PC-9 (cell line): ENCODE results near the gene SELENOS. TPM values are rescaled to one million over a fixed set of nuclear protein-coding genes. Genes with fewer than 3 reads are reported as not detected.

Experiments
- BruUV-seq: library from RNA; stranded (reverse); fragments of 400-500 nt; replicated peaks from 2 replicates; lab custom pipeline; 2021; lab: Mats Ljungman, UMichigan
- CTCF ChIA-PET: fragments of 300-600 bp; sonication (Branson Sonifier 250); formaldehyde crosslinking; loops from one replicate; lab custom pipeline; 2022; ENCODE audit warnings: antibody characterized with exemption; lab: Charles Lee
- POLR2A ChIA-PET: fragments of 300-600 bp; sonication (Branson Sonifier 250); formaldehyde crosslinking; loops from one replicate; lab custom pipeline; 2022; ENCODE audit warnings: antibody characterized with exemption; ENCODE audit not compliant: unreplicated experiment; lab: Charles Lee
- DNase-seq, 2 experiments: peaks; one replicate each; pipeline versions ENCODE4 v3.0.0 to v3.0.0-alpha.2; 2015 to 2022; ENCODE audit warnings: mixed read lengths in 1 of 2
- H2AFZ ChIP-seq: fragments of 200-600 bp; sonication (generic); 2 replicates; pipeline ENCODE4 v1.8.1; 2017; ENCODE audit warnings: antibody characterized with exemption
- H3F3A ChIP-seq: fragments of 200-600 bp; sonication (generic); 2 replicates; pipeline ENCODE4 v1.8.1; 2017; ENCODE audit warnings: antibody characterized with exemption, mild to moderate bottlenecking, low read depth; ENCODE audit not compliant: insufficient read depth
- H3K27ac ChIP-seq: fragments of 200-600 bp; sonication (generic); 2 replicates; pipeline ENCODE4 v1.6.1; 2016; ENCODE audit warnings: mixed run types
- H3K27me3 ChIP-seq: fragments of 200-600 bp; sonication (generic); 2 replicates; pipeline ENCODE4 v1.6.1; 2016; ENCODE audit warnings: low read depth, mixed run types; ENCODE audit not compliant: insufficient read depth
- H3K36me3 ChIP-seq: fragments of 200-600 bp; sonication (generic); 2 replicates; pipeline ENCODE4 v1.6.1; 2016; ENCODE audit warnings: low read depth, mixed run types
- H3K4me1 ChIP-seq: fragments of 200-600 bp; sonication (generic); replicated peaks from 2 replicates; pipeline ENCODE4 v1.6.1; 2016; ENCODE audit warnings: mixed run types; ENCODE audit not compliant: insufficient read depth
- H3K4me2 ChIP-seq: fragments of 200-600 bp; sonication (generic); 2 replicates; pipeline ENCODE4 v1.6.1; 2017; ENCODE audit warnings: mixed run types
- H3K4me3 ChIP-seq: fragments of 200-600 bp; sonication (generic); 2 replicates; pipeline ENCODE4 v1.6.1; 2016; ENCODE audit warnings: mixed run types
- H3K79me2 ChIP-seq: fragments of 200-600 bp; sonication (generic); 2 replicates; pipeline ENCODE4 v1.6.1; 2017; ENCODE audit warnings: low read depth, mixed run types
- H3K9me2 ChIP-seq: fragments of 200-600 bp; sonication (generic); 2 replicates; pipeline ENCODE4 v1.8.1; 2017; ENCODE audit warnings: mild to moderate bottlenecking; ENCODE audit not compliant: insufficient read depth
- H3K9me3 ChIP-seq: fragments of 200-600 bp; sonication (generic); 2 replicates; pipeline ENCODE4 v1.8.1; 2016; ENCODE audit warnings: low read depth; ENCODE audit not compliant: insufficient read depth
- H4K20me1 ChIP-seq: fragments of 200-600 bp; sonication (generic); 2 replicates; pipeline ENCODE4 v1.8.1; 2017; ENCODE audit not compliant: insufficient read depth
- CTCF ChIP-seq: fragments of 200-600 bp; sonication (generic); conservative IDR thresholded peaks from 2 replicates; pipeline ENCODE4 v1.6.1; 2017; ENCODE audit warnings: mixed run types, antibody characterized with exemption, mild to moderate bottlenecking, moderate library complexity
- EZH2 ChIP-seq: fragments of 200-600 bp; sonication (generic); IDR thresholded peaks from 2 replicates; pipeline ENCODE4 v1.8.0; 2017; ENCODE audit warnings: antibody characterized with exemption, low read depth
- intact Hi-C: fragments of 100-400 bp; cut with micrococcal nuclease; formaldehyde crosslinking; loops from one replicate; pipeline ENCODE4 v1.10.0; 2022; ENCODE audit not compliant: unreplicated experiment
- total RNA-seq: library from RNA; stranded (reverse); gene quantifications from 2 replicates; pipeline ENCODE4 v1.2.3, GENCODE V29; 2021

Gene SELENOS
- total RNA-seq, 1 experiment from 2014 or later: 28.6 TPM

GRCh38 chr15:101313041-101313761 lies 35.9 kb upstream of the SELENOS start:
- POLR2A ChIA-PET: no interaction called here
- Histone ChIP-seq H3K27me3 (no peaks in the 10 kb centered on the region), H3F3A (no peaks in the 10 kb centered on the region), H3K4me2 (no peak overlapping the region), H4K20me1 (no peaks in the 10 kb centered on the region), H2AFZ (no peak overlapping the region), H3K4me3 (no peak overlapping the region), H3K9me2 (no peaks in the 10 kb centered on the region), H3K79me2 (no peaks in the 10 kb centered on the region), H3K4me1 (no peaks in the 10 kb centered on the region), H3K27ac (no peak overlapping the region), H3K9me3 (no peaks in the 10 kb centered on the region), H3K36me3 (no peaks in the 10 kb centered on the region)
- no TSS peak for BruUV-seq
- DNase-seq: no peak
- CTCF ChIA-PET: no interaction called here
- intact Hi-C loops: no loop called here
- TF ChIP-seq CTCF (no peak), EZH2 (no peak)

GRCh38 chr15:101310508-101310907 lies 33.2 kb upstream of the SELENOS start:
- BruUV-seq: no TSS peak
- H3K4me3 ChIP-seq: no peak overlapping the region
- H3K27ac ChIP-seq: no peak overlapping the region
- no peaks in the 10 kb centered on the region for H3K9me3 ChIP-seq
- TF ChIP-seq CTCF (no peak), EZH2 (no peak)
- no peak for DNase-seq
- no peaks in the 10 kb centered on the region for H4K20me1 ChIP-seq
- no peaks in the 10 kb centered on the region for H3K4me1 ChIP-seq
- ChIA-PET CTCF (interaction anchor here (0.6 kb wide), 1 partner anchor 104 kb away, joined by 6 read pairs; no protein-coding TSS in a partner anchor), POLR2A (no interaction called here)
- no peak overlapping the region for H3K4me2 ChIP-seq
- H3F3A ChIP-seq: no peaks in the 10 kb centered on the region
- no peak overlapping the region for H2AFZ ChIP-seq
- H3K36me3 ChIP-seq: no peaks in the 10 kb centered on the region
- intact Hi-C loops: no loop called here
- H3K27me3 ChIP-seq: no peaks in the 10 kb centered on the region
- H3K79me2 ChIP-seq: no peaks in the 10 kb centered on the region
- no peaks in the 10 kb centered on the region for H3K9me2 ChIP-seq

- CTCF ChIA-PET: interaction anchor here (0.6 kb wide), 1 partner anchor 105 kb away, joined by 6 read pairs; no protein-coding TSS in a partner anchor
- no peaks in the 10 kb centered on the region for H3K27me3 ChIP-seq
- POLR2A ChIA-PET: no interaction called here
- intact Hi-C loops: no loop called here
- DNase-seq: no peak
- H3K9me2 ChIP-seq: no peaks in the 10 kb centered on the region
- TF ChIP-seq EZH2: no peak
- TF ChIP-seq CTCF: no peak
- no peaks in the 10 kb centered on the region for H4K20me1 ChIP-seq
- no peak overlapping the region for H3K4me2 ChIP-seq
- H3K79me2 ChIP-seq: no peaks in the 10 kb centered on the region
- no peaks in the 10 kb centered on the region for H3F3A ChIP-seq
- no TSS peak for BruUV-seq
- no peaks in the 10 kb centered on the region for H3K36me3 ChIP-seq
- no peak overlapping the region for H2AFZ ChIP-seq
- H3K4me3 ChIP-seq: no peak overlapping the region
- H3K27ac ChIP-seq: no peak overlapping the region
- H3K4me1 ChIP-seq: no peaks in the 10 kb centered on the region
- no peaks in the 10 kb centered on the region for H3K9me3 ChIP-seq
Observed at GRCh38 chr15:101310161-101310480, 32.8 kb upstream of the SELENOS start.
